HG03060 (cell line): Measurements from ENCODE around the gene PGGT1B.
"Not testable (repeated sequence)": the region's sequence is repeated elsewhere in the genome, so short reads cannot be mapped to it uniquely, and the experiment has no call there.

Experiments
- ATAC-seq: cut with Tn5 transposase; IDR thresholded peaks from one replicate; pipeline ENCODE4 v1.9.1; 2021; ENCODE audit warnings: low read depth, moderate number of reproducible peaks; ENCODE audit not compliant: unreplicated experiment

Gene PGGT1B

GRCh38 chr5:115262011-115262320 is 711 bp downstream of the PGGT1B start:
- ATAC-seq = peak; percentile 32

GRCh38 chr5:115260248-115260647 is 2.4 kb downstream of the PGGT1B start:
- no peak for ATAC-seq

GRCh38 chr5:115257981-115258380 is 4.7 kb downstream of the PGGT1B start:
- no peak for ATAC-seq

- ATAC-seq = not testable (repeated sequence)
These were observed 13.3 kb downstream of the PGGT1B start for GRCh38 chr5:115249379-115249778.

GRCh38 chr5:115246361-115246991 is 16.2 kb downstream of the PGGT1B start:
- peak; percentile 50 for ATAC-seq

- ATAC-seq = peak; percentile 80
These were observed 19.3 kb downstream of the PGGT1B start for GRCh38 chr5:115243412-115243811.

- no peak for ATAC-seq
These were observed 20.6 kb downstream of the PGGT1B start for GRCh38 chr5:115241881-115242642.

GRCh38 chr5:115237066-115237465 is 25.6 kb downstream of the PGGT1B start:
- ATAC-seq = no peak

GRCh38 chr5:115236599-115236998 is 26.1 kb downstream of the PGGT1B start:
- no peak for ATAC-seq

GRCh38 chr5:115231598-115231997 is 31.1 kb downstream of the PGGT1B start:
- no peak for ATAC-seq

GRCh38 chr5:115229606-115230005 is 33.1 kb downstream of the PGGT1B start:
- no peak for ATAC-seq

- ATAC-seq = no peak
These were observed 35.4 kb downstream of the PGGT1B start for GRCh38 chr5:115227281-115227680.

- ATAC-seq = no peak
These were observed 48.1 kb downstream of the PGGT1B start for GRCh38 chr5:115214541-115214940.

GRCh38 chr5:115209279-115209678 is 53.4 kb downstream of the PGGT1B start:
- ATAC-seq = peak; percentile 100

GRCh38 chr5:115202952-115203351 is 59.7 kb downstream of the PGGT1B start:
- no peak for ATAC-seq

GRCh38 chr5:115196161-115196560 is 66.5 kb downstream of the PGGT1B start:
- ATAC-seq = no peak

GRCh38 chr5:115194676-115195075 is 68.0 kb downstream of the PGGT1B start:
- ATAC-seq = no peak

GRCh38 chr5:115193295-115193694 is 69.4 kb downstream of the PGGT1B start:
- ATAC-seq = no peak

- ATAC-seq = no peak
These were observed 70.6 kb downstream of the PGGT1B start for GRCh38 chr5:115192098-115192497.

GRCh38 chr5:115191474-115192031 is 71.1 kb downstream of the PGGT1B start:
- ATAC-seq = no peak

- ATAC-seq = no peak
These were observed 72.3 kb downstream of the PGGT1B start for GRCh38 chr5:115190388-115190787.

GRCh38 chr5:115189866-115190265 is 72.8 kb downstream of the PGGT1B start:
- no peak for ATAC-seq
